ENCODE measurements around the gene SCGB3A1. TPM values are rescaled to one million over a fixed set of nuclear protein-coding genes. Genes with fewer than 3 reads are reported as not detected.

The SCGB3A1 gene
- total RNA-seq, 1 donor from 2014 or later: not detected

DNA sequence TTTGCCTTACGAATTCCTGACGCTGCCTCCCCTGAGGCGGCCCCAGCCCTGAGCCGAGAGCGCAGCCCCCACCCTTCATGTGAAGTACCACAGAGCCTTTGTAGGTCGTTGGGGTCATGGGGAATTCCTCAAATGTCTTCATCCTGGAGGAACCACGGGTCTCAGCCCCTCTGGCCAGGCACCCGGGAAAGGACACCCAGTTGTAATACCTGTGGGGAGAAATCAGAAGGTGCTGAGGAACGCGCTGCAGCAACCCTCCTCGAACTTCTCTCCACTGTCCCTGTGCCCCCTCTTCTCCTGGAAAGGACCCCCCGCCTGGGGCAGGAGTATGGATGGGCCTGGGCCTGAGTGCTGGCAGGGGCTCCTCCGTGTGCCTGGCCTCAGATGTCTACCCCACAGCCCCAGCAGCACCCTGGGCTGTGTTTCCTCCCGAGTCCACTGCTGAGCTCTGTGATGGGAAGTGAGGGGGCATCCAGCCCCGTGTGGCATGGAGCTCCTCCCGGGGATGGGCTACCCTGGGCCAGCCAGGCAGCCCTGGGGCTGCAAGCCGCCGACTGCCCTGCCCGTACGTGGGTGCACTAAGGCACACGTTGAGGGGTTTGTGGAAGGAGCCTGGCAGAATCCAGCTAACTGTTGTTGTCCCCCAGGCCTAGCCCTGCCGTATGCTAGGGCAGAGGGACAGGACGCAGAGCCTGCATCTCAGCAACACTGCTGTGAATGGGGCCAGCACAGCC, 18.7 kb upstream of the SCGB3A1 start:
- TF ChIP-seq CTCF (IDR thresholded peaks at IDR 0.05; ENCODE audit: partially characterized antibody, unreplicated experiment): no peak
- Mint-ChIP-seq H3K4me1 (ENCODE audit: low read depth, unreplicated experiment) (no peaks in the 10 kb centered on the region), H3K9me3 (ENCODE audit: unreplicated experiment) (peaks cover under 1% of the 10 kb centered on the region), H3K36me3 (ENCODE audit: unreplicated experiment) (no peaks in the 10 kb centered on the region), H3K4me3 (ENCODE audit: unreplicated experiment) (no peak overlapping the region), H3K27me3 (ENCODE audit: unreplicated experiment) (no peaks in the 10 kb centered on the region), H3K27ac (ENCODE audit: unreplicated experiment) (no peak overlapping the region)
- no peak for DNase-seq

DNA sequence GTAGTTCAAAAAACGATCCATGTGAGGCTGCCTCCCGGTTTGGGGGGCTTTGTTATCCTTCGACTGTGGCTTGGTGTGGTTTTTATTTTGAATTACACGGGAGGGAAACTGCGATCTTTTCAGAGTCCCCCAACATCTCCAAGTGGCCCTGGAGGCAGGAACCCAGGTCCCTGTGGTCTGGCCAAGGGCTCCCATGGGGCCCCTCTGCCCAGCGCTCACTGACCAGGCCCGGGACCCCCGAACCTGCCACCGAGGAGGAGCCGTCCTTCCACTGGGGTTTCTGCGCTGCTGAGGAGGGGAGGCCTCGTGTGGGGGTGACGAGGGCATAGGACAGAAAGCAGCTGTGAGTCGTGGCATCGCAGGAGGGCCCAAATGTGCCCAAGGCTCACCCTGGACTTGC, 18.1 kb upstream of the SCGB3A1 start:
- DNase-seq: no peak
- peaks cover 2% of the 10 kb centered on the region for H3K27me3 Mint-ChIP-seq (ENCODE audit: unreplicated experiment)
- no peak for TF ChIP-seq CTCF (IDR thresholded peaks at IDR 0.05; ENCODE audit: partially characterized antibody, unreplicated experiment)
- H3K36me3 Mint-ChIP-seq (ENCODE audit: unreplicated experiment): peaks cover 3% of the 10 kb centered on the region
- H3K9me3 Mint-ChIP-seq (ENCODE audit: unreplicated experiment): no peaks in the 10 kb centered on the region
- no peak overlapping the region for H3K27ac Mint-ChIP-seq (ENCODE audit: unreplicated experiment)
- H3K4me3 Mint-ChIP-seq (ENCODE audit: unreplicated experiment): no peak overlapping the region
- H3K4me1 Mint-ChIP-seq (ENCODE audit: low read depth, unreplicated experiment): no peaks in the 10 kb centered on the region

DNA sequence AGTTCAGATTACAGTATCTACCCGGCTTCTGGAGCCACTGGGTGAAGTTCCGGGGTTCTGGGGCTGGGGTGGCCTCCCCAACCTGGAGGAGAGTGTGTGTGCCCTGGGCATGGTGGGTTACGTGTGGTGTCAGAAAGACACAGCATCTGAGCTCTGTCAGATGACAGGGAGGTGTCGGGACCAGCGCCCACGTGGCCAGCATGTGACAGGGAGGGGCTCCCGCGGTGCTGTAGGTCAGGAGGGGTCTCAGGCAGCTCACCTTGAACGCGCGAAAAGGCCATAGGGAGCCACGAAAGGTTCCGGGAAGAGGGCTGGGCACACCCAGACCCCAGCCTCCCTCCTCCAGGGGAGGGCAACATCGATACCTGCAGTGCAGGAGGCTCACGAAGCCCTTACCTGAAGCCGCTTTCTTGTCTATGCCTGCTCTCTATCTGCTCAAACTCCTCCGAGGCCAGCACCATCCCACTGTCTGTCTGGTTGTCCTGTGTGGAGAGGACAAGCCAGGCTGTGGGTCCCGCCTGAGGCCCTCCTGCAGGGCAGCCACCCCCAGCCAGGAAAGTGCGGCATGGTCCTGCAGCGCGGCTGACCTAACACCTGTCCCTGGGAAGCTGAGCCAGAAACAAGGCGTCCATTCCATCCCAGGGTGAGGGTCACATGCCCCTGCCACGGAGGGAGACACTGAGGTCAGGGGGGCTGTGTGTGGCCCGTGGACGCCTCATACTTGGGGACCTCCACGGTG, 17.4 kb upstream of the SCGB3A1 start:
- Mint-ChIP-seq H3K36me3 (ENCODE audit: unreplicated experiment) (peaks cover 5% of the 10 kb centered on the region), H3K27me3 (ENCODE audit: unreplicated experiment) (peaks cover 2% of the 10 kb centered on the region), H3K4me1 (ENCODE audit: low read depth, unreplicated experiment) (no peaks in the 10 kb centered on the region), H3K4me3 (ENCODE audit: unreplicated experiment) (no peak overlapping the region), H3K27ac (ENCODE audit: unreplicated experiment) (no peak overlapping the region), H3K9me3 (ENCODE audit: unreplicated experiment) (peaks cover 3% of the 10 kb centered on the region)
- DNase-seq: no peak
- no peak for TF ChIP-seq CTCF (IDR thresholded peaks at IDR 0.05; ENCODE audit: partially characterized antibody, unreplicated experiment)

DNA sequence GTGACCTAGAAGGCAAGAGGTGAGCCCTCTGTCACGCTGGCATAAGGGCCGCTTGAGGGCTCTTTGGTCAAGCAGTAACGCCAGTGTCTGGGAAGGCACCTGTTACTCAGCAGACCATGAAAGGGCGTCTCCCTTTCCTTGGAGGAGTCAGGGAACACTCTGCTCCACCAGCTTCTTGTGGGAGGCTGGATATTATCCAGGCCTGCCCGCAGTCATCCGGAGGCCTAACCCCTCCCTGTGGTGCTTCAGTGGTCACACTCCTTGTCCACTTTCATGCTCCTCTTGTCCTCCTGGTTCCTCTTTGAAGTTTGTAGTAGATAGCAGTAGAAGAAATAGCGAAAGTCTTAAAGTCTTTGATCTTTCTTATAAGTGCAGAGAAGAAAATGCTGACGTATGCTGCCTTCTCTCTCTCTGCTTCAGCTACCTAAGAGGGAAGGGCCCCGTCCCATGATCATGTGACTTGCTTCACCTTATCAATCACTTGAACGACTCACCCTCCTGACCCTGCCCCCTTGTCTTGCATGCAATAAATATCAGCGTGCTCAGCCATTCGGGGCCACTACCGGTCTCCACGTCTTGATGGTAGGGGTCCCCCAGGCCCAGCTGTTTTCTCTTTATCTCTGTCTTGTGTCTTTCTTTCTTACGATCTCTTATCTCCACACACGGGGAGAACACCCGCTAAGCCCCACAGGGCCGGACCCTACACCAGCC, 16.7 kb upstream of the SCGB3A1 start:
- no peak overlapping the region for H3K4me3 Mint-ChIP-seq (ENCODE audit: unreplicated experiment)
- no peaks in the 10 kb centered on the region for H3K4me1 Mint-ChIP-seq (ENCODE audit: low read depth, unreplicated experiment)
- peaks cover 2% of the 10 kb centered on the region for H3K27me3 Mint-ChIP-seq (ENCODE audit: unreplicated experiment)
- no peak for TF ChIP-seq CTCF (IDR thresholded peaks at IDR 0.05; ENCODE audit: partially characterized antibody, unreplicated experiment)
- H3K9me3 Mint-ChIP-seq (ENCODE audit: unreplicated experiment): peaks cover 3% of the 10 kb centered on the region
- H3K36me3 Mint-ChIP-seq (ENCODE audit: unreplicated experiment): peaks cover 5% of the 10 kb centered on the region
- no peak for DNase-seq
- no peak overlapping the region for H3K27ac Mint-ChIP-seq (ENCODE audit: unreplicated experiment)
